HL-60/S4 (cell line): Measurements from ENCODE around the gene HACD3.
"Not testable (repeated sequence)": the region's sequence is repeated elsewhere in the genome, so short reads cannot be mapped to it uniquely, and the experiment has no call there.

Experiments used
- in situ Hi-C: fragments of 300-500 bp; cut with MboI; formaldehyde crosslinking; loops from 2 replicates; pipeline ENCODE4 v1.14.3; 2022; ENCODE audit warnings: low sequenced_read_pairs

The HACD3 gene

DNA sequence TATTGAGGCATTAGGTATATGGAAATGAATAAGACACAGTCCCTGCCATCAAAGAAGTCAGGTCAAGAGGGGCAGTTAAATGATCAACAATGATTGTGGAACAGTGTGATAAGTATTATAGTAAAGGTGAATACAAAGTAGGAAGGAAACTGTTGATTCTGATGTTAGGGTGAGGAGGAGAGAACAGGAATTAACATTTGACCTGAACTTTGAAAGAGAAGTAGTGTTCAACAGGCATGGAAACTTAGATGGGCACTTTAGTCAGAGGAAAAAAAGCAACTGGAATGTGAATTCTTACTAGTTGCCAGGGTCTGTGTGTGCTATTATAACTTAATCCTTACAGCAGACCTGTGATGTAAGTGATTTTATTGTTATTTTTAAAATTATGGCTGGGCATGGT lies 17.6 kb downstream of the HACD3 start:
- in situ Hi-C loops = no loop called here

DNA sequence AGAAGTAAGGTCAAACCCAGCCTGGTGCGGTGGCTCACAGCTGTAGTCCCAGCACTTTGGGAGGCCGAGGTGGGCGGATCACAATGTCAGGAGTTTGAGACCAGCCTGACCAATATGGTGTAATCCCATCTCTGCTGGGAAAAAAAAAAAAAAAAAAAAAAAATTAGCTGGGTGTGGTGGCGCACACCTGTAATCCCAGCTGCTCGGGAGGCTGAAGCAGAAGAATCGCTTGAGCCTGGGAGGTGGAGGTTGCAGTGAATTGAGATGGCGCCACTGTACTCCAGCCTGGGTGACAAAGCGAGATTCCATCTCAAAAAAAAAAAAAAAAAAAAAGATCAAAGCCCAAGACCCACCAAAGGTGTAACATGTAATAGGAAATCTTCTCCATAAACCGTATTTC lies 19.0 kb downstream of the HACD3 start:
- in situ Hi-C loops = not testable (repeated sequence)

DNA sequence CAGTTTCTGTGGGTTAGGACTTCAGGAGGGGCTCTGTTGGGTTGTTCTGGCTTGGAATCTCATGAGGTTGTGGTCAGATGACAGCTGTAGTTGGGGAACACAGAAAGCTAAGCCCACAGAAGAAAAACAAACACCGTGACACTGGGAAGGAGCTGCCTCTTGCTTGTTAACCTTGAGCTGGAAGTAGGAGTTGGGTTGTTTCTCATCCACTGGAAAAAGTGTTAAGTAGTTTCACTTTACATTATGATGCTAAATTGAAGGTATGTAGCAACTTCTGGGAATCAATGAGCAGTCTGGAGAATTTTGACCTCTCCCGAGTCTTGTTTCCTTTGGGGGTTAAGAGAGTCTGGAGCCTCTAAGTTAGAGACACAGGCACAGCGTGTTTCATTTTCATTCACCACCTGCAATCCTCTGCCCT lies 20.4 kb downstream of the HACD3 start:
- in situ Hi-C loops = no loop called here

DNA sequence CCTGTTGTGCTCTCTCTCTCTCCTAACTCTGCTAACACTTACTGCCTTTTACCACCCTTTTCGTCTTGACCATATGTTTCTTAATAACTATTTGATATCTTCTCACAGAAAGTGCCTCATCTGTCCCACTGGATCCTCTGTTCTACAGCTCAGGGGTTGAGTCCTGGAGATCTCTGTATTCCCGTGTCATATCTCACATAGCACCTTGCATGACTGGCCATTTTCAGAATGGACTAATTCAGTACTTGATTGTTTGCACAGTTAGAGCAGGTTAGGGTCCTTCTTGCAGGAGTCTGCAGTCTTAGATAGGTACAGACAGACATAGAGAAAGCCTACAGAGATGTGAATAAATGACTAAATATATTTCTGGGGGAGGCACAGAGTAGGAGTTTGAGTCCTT lies 20.9 kb downstream of the HACD3 start:
- in situ Hi-C loops = no loop called here

DNA sequence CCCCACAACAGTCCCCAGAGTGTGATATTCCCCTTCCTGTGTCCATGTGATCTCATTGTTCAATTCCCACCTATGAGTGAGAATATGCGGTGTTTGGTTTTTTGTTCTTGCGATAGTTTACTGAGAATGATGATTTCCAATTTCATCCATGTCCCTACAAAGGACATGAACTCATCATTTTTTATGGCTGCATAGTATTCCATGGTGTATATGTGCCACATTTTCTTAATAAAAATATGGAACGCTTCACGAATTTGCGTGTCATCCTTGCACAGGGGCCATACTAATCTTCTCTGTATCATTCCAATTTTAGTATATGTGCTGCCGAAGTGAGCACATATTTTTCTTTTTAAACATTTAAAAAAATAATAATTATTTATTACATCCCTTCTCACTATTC lies 22.6 kb downstream of the HACD3 start:
- in situ Hi-C loops = not testable (repeated sequence)

DNA sequence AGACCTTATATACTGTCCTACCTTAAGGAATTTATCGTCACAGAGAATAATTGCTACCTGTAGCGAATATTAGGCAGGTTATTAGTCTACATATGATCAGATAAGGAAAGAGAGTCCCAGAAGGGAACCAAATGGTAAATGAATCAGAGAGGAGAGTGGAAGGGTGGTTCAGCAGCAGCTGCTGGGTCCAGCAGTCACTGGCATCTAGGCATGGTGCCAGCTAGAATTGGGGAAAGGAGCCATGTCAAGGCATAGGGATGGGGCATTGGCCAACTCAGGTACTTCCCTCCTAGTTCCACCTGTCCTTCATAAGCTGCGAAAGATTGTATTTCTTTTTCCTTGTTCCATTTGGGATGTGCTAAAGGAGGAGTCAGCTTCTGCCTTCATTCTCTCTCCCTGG lies 23.4 kb downstream of the HACD3 start:
- in situ Hi-C loops = no loop called here

DNA sequence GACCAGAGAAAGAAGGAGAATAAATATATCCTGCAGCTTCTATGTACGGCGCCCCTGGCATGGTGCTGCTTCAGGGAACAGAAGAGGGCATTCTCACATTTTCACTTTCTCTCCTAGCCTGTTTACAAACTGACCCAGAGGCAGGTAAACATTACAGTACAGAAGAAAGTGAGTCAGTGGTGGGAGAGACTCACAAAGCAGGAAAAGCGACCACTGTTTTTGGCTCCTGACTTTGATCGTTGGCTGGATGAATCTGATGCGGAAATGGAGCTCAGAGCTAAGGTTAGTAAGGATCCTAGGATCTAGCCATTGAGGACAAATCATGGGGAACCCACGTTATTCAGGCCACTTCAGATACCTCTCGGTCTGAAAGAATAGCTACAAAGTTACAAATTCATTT lies 26.4 kb downstream of the HACD3 start:
- in situ Hi-C loops = no loop called here

DNA sequence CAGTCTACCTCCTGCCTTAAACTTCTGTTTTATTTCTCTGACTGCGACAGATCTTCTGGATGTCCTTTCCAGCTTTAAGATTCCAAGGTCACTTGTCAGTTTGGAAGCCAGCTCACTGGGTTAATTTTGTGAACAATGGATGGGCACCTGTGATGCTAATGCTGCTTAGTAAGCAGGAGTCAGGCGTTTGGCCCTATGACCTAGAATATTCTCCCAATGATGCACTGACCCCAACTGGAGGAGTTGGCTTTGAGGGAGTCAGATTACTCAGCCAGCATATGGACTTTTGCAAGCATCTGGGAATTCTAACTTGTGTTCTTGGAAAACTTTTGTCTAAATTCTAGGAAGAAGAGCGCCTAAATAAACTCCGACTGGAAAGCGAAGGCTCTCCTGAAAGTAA lies 28.1 kb downstream of the HACD3 start:
- in situ Hi-C loops = no loop called here

DNA sequence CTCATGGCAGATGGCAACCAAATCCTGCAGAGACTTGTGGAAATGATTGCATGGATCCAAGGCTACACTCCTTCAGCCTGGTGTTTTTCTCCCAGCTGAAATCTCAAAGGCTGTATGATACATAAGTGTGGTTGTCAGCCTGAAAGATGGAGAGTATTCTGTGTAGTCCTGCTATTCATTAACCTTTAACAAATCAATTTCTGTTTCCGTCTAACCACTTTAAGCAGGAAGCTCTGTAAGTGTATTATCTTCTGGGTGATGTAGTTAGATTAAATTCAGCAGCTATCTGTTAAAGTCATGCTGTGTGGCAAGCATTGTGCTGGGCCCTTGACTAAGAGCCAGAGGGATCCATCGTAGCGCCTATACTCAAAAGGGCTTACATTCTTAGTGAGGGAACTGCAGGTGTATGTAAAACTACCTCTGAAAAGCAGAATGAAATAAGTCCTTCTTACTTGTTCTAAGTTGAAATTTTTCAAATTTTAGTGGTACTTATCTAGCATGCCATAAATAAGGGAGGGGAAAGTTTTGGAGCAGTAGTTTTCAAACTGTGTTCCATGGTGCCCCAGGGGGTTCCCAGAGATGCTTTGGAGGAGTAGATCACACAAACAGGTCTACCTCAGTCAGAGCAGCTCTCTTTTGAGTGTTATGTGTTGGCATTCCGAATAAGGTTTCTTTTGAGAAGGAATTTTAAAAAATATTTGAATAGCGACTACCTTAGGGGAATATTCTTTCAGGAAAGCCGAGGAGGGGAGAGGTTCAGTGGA lies 28.9 kb downstream of the HACD3 start:
- in situ Hi-C loops = no loop called here

DNA sequence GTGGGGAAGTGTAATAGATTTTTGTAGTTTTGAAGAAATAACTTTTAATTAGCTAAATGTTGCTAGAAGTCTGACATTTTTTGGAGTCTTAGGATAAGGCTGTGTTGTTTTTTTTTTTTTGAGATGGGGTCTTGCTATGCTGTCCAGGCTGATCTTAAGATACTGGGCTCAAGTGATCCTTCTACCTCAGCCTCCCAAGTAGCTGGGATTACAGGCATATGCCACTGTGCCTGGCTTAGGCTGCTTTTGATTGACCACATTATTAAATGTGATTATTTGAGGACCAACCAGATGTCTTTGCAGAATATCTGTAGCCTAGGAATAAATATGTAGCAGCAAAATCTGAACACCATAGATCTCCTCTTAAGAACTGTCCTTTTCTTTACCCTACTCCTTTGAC lies 29.7 kb downstream of the HACD3 start:
- in situ Hi-C loops = no loop called here

DNA sequence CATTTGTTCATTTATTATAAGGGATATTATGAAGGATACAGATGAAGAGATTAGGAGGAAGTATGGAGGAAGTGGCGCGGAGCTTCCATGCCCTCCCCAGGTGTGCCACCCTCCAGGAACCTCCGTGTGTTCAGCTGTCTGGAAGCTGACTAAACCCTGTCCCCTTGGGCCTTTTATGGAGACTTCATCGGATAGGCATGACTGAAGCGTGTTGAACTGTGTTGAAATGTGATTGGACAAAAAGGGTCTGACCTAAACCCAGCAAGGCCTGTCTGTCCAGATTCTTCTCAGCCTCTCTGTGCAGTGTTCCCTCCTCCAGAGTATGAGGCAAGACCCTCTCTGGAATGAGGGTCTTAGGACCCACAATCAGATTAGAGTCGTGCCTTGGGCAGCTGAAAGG lies 31.7 kb downstream of the HACD3 start:
- in situ Hi-C loops = no loop called here

DNA sequence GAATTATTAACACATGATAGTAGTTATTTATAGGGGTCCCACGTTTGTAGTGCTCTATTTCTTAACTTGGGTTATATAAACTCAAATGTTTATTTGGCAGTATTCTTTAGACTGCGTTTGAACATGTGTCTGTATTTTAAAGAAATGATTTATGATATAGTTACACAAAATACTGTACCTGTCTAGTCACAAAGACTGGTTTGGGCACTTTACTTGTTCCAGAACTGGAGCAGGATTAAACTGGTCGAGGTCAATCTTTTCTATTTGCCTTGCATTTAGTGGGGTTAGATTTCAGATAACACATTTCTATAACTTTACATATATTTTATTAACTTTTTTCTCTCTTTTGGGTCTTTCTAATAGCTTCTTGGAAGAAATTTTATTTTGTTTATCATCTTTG lies 39.5 kb downstream of the HACD3 start:
- in situ Hi-C loops = no loop called here

DNA sequence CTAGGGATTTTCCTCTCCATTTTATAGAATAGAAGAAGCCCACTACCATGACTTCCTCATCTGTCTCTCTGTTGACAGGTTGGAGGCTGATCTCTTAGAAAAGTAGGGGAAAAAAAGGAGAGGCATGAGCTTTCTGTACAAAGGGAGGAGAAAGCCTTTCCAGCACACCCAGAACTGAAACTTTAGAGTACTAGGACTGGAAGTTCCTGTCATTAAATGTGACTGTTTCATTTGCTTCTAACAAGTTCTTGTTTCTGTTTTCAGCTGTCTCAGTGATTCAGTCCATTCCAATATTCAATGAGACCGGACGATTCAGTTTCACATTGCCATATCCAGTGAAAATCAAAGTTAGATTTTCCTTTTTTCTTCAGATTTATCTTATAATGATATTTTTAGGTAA lies 41.7 kb downstream of the HACD3 start:
- in situ Hi-C loops = no loop called here

DNA sequence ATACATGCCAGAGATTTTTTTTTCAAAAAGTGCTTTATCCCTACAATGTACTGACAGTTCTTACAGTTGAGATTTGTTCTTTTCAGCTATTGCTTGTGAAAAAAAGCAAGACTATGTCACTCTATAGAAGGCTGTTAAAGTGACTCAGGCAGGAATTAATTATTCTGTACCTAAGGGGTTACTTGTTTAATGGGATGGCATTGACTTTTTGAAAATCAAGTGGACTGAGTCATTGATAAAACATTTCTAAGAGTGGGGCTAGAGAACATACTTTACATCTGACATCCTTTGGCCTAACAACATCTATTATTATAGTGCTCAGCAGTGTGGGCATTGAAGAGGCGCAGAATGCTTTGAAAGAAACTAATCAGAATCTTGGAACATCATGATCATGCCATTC lies 46.4 kb downstream of the HACD3 start:
- in situ Hi-C loops = no loop called here

DNA sequence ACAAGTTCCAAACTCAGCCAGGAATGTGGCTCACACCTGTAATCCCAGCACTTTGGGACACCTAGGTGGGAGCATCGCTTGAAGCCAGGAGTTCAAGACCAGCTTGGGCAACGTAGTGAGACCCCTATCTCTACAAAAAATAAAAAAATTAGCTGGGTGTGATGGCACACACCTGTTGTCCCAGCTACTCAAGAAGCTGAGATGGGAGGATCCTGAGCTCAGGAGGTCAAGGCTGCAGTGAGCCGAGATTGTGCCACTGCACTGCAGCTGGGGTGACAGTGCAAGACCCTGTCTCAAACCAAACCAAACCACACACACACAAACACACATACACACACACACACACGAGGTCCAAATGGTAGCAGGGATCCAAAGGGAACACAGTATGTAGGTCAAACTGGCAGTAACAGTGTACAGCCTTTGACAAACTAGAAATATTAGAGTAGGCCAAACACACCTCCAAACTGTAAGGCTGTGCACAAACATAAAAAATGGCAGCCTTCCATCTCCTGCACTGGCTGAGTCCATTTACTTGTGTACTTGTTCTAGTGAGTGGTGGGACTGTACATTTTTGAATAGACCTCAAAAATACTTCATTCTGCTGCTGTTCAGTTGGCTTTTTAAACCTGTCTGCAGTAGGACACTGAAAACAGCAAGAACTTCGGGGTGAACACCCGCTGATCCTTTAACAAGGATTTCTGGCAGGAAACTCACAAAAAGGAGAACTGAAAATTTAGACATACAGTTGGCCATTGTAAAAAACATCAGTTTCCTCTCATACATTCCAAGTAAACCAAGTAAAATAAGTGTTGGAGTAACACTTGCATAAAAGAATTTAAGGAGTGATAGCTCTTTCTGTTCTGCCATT lies 47.1 kb downstream of the HACD3 start:
- in situ Hi-C loops = no loop called here

DNA sequence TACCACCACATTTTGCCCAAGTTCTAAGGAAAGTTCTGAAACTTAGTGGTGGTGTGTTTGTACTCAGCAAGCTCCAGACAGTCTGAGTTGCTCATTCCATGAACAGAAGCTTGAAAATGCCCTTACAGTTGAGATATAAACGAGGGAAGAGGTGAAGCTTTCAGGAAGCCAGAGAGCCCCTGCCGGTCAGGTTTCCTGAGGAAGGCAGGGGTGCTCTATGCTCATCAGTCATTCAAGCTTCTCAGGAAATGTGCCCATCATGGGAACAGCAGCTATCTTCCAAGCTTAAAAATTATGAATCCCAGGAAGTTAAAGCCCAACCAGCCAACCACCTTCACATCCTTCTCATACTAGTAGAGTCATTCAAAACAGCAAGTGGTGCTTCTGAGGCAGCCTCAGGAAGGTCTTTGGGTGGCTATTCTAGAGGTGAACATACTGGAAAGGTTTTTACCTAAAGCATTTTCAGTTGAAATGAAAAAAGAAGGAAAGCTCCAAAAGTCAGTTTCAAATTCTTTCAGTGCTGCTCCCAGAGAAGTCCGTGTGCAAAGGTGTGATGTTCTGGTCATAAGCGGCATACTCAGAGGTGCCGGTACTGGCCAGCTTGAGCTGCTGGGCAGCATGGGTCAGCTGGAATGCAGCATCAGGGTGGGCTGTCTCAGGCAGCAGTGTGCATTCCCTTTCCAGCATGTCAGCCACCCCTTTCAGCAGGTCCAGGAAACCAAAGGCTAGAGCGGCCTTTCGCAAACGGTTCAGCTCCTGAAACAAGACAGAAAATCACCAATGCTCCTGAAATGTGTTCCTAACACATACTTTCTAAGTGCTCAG lies 48.9 kb downstream of the HACD3 start:
- in situ Hi-C loops = no loop called here

DNA sequence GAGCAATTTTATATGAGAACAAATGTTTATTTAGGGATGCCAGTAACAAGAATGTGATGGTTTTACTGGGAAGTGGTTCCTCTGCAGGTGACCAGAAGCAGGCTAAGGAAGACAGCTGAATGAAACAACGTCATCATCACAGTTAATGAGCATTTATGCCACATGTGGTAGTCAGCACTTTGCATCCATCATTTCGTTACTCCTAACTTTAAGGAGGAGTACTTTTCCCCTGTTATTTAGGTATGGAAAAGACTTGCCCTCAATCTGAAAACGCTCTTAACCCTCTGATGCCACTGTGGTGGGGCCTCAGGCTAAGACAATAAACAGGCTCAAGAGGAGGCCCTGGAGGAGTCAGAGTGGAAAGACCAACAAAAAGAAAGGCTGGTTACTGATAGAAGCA lies 49.5 kb downstream of the HACD3 start:
- in situ Hi-C loops = no loop called here

DNA sequence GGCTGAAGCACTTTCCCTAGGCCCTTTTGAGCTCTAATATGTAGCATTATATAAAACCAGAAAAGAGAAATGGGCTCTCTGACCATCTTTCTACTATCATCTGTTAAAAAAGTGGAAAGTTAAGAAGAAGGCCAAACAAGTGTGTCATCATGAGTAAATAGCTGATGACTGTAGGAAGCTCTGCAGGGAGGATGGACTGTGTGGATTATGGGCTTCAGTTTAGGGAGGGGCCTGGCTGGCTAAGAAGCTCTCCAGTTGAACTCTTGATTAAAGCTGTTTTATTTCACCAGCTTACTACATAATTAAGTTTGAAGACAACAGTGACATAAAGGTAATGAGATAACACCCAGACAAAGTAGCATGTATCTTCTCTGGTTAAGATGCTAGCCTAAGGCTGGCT lies 50.0 kb downstream of the HACD3 start:
- in situ Hi-C loops = no loop called here

DNA sequence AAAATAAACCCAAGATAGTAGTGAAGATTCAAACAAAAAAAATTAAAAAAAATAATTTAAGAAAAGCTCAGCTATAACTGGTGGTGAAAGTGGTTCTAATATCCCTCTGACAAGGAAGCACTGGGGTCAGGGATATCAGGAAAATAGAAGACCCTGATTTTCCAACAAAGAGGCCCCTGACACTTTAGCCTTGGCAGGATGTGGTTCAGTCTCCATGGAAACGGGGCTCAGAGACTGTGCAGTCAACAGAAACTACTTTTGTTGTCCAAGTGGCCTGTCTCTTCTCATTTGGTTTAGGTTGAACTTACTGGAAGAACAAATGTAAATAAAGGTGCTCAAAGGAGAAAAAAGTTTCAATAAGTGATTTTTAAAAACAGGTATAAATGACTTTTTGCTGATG lies 53.4 kb downstream of the HACD3 start:
- in situ Hi-C loops = no loop called here

DNA sequence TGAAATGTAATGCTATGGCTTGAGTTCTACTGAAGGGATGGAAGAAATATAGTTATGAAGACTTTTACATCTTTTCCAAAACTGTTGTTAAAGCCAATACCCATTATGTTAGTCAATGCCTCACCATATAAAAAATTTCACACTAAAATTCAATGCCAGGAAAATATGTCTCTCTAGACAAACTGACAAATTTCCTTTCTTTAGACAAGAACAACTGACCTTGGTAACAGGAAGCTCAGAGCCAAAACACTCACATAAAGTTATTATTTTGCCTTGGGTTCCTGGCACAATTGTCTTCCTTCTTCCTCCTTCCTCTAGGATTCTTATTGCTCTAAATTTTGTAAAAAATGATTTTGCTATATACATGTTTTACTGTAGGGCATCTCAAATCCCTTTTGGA lies 54.0 kb downstream of the HACD3 start:
- in situ Hi-C loops = no loop called here

DNA sequence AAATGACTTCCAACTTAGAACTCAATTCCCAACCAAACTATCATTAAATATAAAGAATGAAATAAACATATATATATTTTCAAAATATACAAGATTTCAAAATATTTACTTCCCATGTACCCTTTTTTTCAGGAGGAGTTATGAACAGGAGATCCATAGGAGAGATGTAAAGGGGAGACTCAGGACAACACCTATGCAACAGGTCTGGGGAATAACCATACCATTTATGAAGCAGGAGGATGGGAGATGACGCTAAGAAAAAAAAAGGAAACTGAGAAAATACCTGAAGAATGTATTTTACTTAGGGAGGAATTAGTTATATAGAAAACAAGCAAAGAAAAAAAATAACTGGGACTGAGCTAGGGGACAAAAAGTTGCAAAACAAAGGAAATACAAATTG lies 56.8 kb downstream of the HACD3 start:
- in situ Hi-C loops = no loop called here

DNA sequence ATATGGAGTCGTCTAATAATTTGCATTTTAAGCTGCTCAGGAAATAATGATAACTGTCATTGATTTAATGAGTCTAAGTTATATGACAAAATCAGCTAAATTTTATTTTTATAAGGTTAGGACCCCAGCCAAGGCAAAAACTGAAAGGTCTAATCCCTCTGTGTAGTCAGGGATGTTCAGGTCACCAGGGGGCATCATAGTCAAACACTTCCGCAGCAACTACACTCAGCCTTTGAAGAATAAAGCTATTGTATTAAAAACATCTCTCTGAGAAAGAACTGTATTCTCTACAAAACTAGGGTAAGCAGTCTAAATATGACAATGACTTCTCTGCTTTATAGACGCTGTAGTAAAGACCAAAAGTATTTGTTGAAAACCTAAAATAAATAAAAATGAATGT lies 65.7 kb downstream of the HACD3 start:
- in situ Hi-C loops = no loop called here
